DOHH2 (cell line): ENCODE data around the gene AKAP10.

Source experiments
- H3F3A ChIP-seq: fragments of 200-600 bp; sonication (generic), shearing (Covaris generic); 2 replicates; pipeline ENCODE4 v1.6.0; 2016; ENCODE audit warnings: antibody characterized with exemption, mild to moderate bottlenecking; ENCODE audit not compliant: control insufficient read depth, insufficient read depth
- H3K27ac ChIP-seq: fragments of 200-600 bp; sonication (generic); 2 replicates; pipeline ENCODE4 v1.5.1; 2014; ENCODE audit warnings: low read depth, mild to moderate bottlenecking, low read length, moderate library complexity
- H3K27me3 ChIP-seq: fragments of 200-600 bp; sonication (generic); 2 replicates; pipeline ENCODE4 v1.6.1; 2014; ENCODE audit warnings: mild to moderate bottlenecking, low read length, mixed read lengths; ENCODE audit not compliant: control insufficient read depth
- H3K36me3 ChIP-seq: fragments of 200-600 bp; sonication (generic); 2 replicates; pipeline ENCODE4 v1.6.1; 2014; ENCODE audit warnings: mild to moderate bottlenecking, low read length, moderate library complexity, mixed read lengths; ENCODE audit not compliant: control insufficient read depth
- H3K4me1 ChIP-seq: fragments of 200-600 bp; sonication (generic); 2 replicates; pipeline ENCODE4 v1.6.1; 2014; ENCODE audit warnings: mild to moderate bottlenecking, low read length, mixed read lengths; ENCODE audit not compliant: control insufficient read depth
- H3K4me2 ChIP-seq: fragments of 200-600 bp; sonication (generic); 2 replicates; pipeline ENCODE4 v1.6.0; 2014; ENCODE audit warnings: mild to moderate bottlenecking, low read length, moderate library complexity
- H3K4me3 ChIP-seq: fragments of 200-600 bp; sonication (generic); 2 replicates; pipeline ENCODE4 v1.5.1; 2014; ENCODE audit warnings: mild to moderate bottlenecking, low read length, mixed read lengths
- H3K79me2 ChIP-seq: fragments of 200-600 bp; sonication (generic); 2 replicates; pipeline ENCODE4 v1.6.1; 2014; ENCODE audit warnings: mild to moderate bottlenecking, low read length, mixed read lengths; ENCODE audit not compliant: control insufficient read depth
- H3K9me2 ChIP-seq: fragments of 200-600 bp; sonication (generic); replicated peaks from 2 replicates; pipeline ENCODE4 v1.6.1; 2014; ENCODE audit warnings: mild to moderate bottlenecking, low read length, mixed read lengths; ENCODE audit not compliant: control insufficient read depth
- H3K9me3 ChIP-seq: fragments of 200-600 bp; sonication (generic); 2 replicates; pipeline ENCODE4 v1.6.1; 2014; ENCODE audit warnings: antibody characterized with exemption, low read length, mixed read lengths; ENCODE audit not compliant: control insufficient read depth, insufficient read depth
- H4K20me1 ChIP-seq: fragments of 200-600 bp; sonication (generic); 2 replicates; pipeline ENCODE4 v1.6.0; 2014; ENCODE audit warnings: low read depth, mild to moderate bottlenecking, antibody characterized with exemption, low read length, moderate library complexity; ENCODE audit not compliant: control insufficient read depth, insufficient read depth
- CTCF ChIP-seq: fragments of 200-600 bp; sonication (generic); IDR thresholded peaks from one replicate; pipeline ENCODE4 v1.5.1; 2014; ENCODE audit warnings: antibody characterized with exemption, mild to moderate bottlenecking, low read depth, low read length; ENCODE audit not compliant: poor library complexity, severe bottlenecking
- EZH2phosphoT487 ChIP-seq: fragments of 200-600 bp; sonication (generic); IDR thresholded peaks from 2 replicates; pipeline ENCODE4 v1.6.1; 2017; ENCODE audit warnings: borderline replicate concordance, mild to moderate bottlenecking, antibody characterized with exemption, low read length, moderate library complexity, mixed read lengths

Gene AKAP10

GRCh38 chr17:19933221-19933620 lies 44.4 kb downstream of the AKAP10 start:
- Histone ChIP-seq H3K4me3 (no peak overlapping the region), H3K9me3 (no peaks in the 10 kb centered on the region), H3K79me2 (no peaks in the 10 kb centered on the region), H3K4me2 (no peak overlapping the region), H3K36me3 (peaks cover 72% of the 10 kb centered on the region), H3K27me3 (no peaks in the 10 kb centered on the region), H3K4me1 (no peaks in the 10 kb centered on the region), H4K20me1 (no peaks in the 10 kb centered on the region), H3K27ac (no peak overlapping the region), H3K9me2 (no peaks in the 10 kb centered on the region), H3F3A (no peaks in the 10 kb centered on the region)
- TF ChIP-seq CTCF (no peak), EZH2phosphoT487 (no peak)

- Histone ChIP-seq H3K36me3 (peaks cover 72% of the 10 kb centered on the region), H4K20me1 (no peaks in the 10 kb centered on the region), H3K9me3 (no peaks in the 10 kb centered on the region), H3K27ac (no peak overlapping the region), H3K4me1 (no peaks in the 10 kb centered on the region), H3F3A (no peaks in the 10 kb centered on the region), H3K79me2 (no peaks in the 10 kb centered on the region), H3K4me3 (no peak overlapping the region), H3K4me2 (no peak overlapping the region), H3K9me2 (no peaks in the 10 kb centered on the region), H3K27me3 (no peaks in the 10 kb centered on the region)
- TF ChIP-seq EZH2phosphoT487 (no peak), CTCF (no peak)
Measured at GRCh38 chr17:19928299-19928698, 49.3 kb downstream of the AKAP10 start.

- H3F3A ChIP-seq: no peaks in the 10 kb centered on the region
- H3K27ac ChIP-seq: no peak overlapping the region
- TF ChIP-seq EZH2phosphoT487 (no peak), CTCF (no peak)
- no peak overlapping the region for H3K4me2 ChIP-seq
- no peaks in the 10 kb centered on the region for H4K20me1 ChIP-seq
- no peaks in the 10 kb centered on the region for H3K9me3 ChIP-seq
- H3K27me3 ChIP-seq: no peaks in the 10 kb centered on the region
- H3K79me2 ChIP-seq: no peaks in the 10 kb centered on the region
- H3K4me1 ChIP-seq: no peaks in the 10 kb centered on the region
- peaks cover 68% of the 10 kb centered on the region for H3K36me3 ChIP-seq
- no peaks in the 10 kb centered on the region for H3K9me2 ChIP-seq
- H3K4me3 ChIP-seq: no peak overlapping the region
Measured at GRCh38 chr17:19915245-19915978, 62.2 kb downstream of the AKAP10 start.
